Caco-2 (cell line): ENCODE measurements around the gene MAVS. TPM values are rescaled to one million over a fixed set of nuclear protein-coding genes. Genes with fewer than 3 reads are reported as not detected.
"Not testable (repeated sequence)": the region's sequence is repeated elsewhere in the genome, so short reads cannot be mapped to it uniquely, and the experiment has no call there.

ENCODE experiments used
- BruUV-seq: library from RNA; stranded (reverse); fragments of 400-500 nt; replicated peaks from 2 replicates; lab custom pipeline; 2021; lab: Mats Ljungman, UMichigan
- CTCF ChIA-PET: fragments of 300-600 bp; sonication (Branson Sonifier 250); formaldehyde crosslinking; loops from one replicate; lab custom pipeline; 2022; ENCODE audit warnings: antibody characterized with exemption; lab: Charles Lee
- POLR2A ChIA-PET: fragments of 300-600 bp; sonication (Branson Sonifier 250); formaldehyde crosslinking; loops from one replicate; lab custom pipeline; 2022; ENCODE audit warnings: antibody characterized with exemption; lab: Charles Lee
- DNase-seq, 2 experiments: peaks; one replicate each; pipeline versions ENCODE4 v3.0.0 to v3.0.0-alpha.2; 2020 to 2022
- H3K27me3 ChIP-seq: replicated peaks from 2 replicates; pipeline ENCODE4 v1.6.0; 2011; ENCODE audit warnings: low read length; ENCODE audit not compliant: control insufficient read depth, insufficient read depth
- H3K36me3 ChIP-seq: 2 replicates; pipeline ENCODE4 v1.5.1; 2011; ENCODE audit warnings: low read length; ENCODE audit not compliant: control insufficient read depth, insufficient read depth
- H3K4me1 ChIP-seq: fragments of 250-450 bp; sonication (Bioruptor Pico); 2 replicates; pipeline ENCODE4 v1.5.1; 2020; ENCODE audit warnings: mild to moderate bottlenecking
- H3K4me3 ChIP-seq: 2 replicates; pipeline ENCODE4 v1.5.1; 2011; ENCODE audit warnings: low read depth, mild to moderate bottlenecking, control low read depth, low read length
- H3K9me3 ChIP-seq: fragments of 250-450 bp; sonication (Bioruptor Pico); 2 replicates; pipeline ENCODE4 v1.5.1; 2020; ENCODE audit warnings: mild to moderate bottlenecking, moderate library complexity
- H3K27ac Mint-ChIP-seq: one replicate; pipeline ENCODE4 v1.8.0; 2022; ENCODE audit warnings: mixed read lengths; ENCODE audit not compliant: unreplicated experiment
- H3K27me3 Mint-ChIP-seq: one replicate; pipeline ENCODE4 v1.8.0; 2022; ENCODE audit warnings: mixed read lengths; ENCODE audit not compliant: insufficient read depth, unreplicated experiment
- H3K36me3 Mint-ChIP-seq: one replicate; pipeline ENCODE4 v1.8.0; 2022; ENCODE audit warnings: mild to moderate bottlenecking, mixed read lengths; ENCODE audit not compliant: insufficient read depth, unreplicated experiment
- H3K4me1 Mint-ChIP-seq: one replicate; pipeline ENCODE4 v1.8.0; 2022; ENCODE audit warnings: low read depth, mixed read lengths; ENCODE audit not compliant: unreplicated experiment
- H3K4me3 Mint-ChIP-seq: one replicate; pipeline ENCODE4 v1.8.0; 2022; ENCODE audit warnings: mild to moderate bottlenecking, moderate library complexity, mixed read lengths; ENCODE audit not compliant: unreplicated experiment
- H3K9me3 Mint-ChIP-seq: one replicate; pipeline ENCODE4 v1.8.0; 2022; ENCODE audit warnings: mixed read lengths; ENCODE audit not compliant: unreplicated experiment
- intact Hi-C: fragments of 100-400 bp; cut with micrococcal nuclease; formaldehyde crosslinking; loops from one replicate; pipeline ENCODE4 v1.10.0; 2022; ENCODE audit not compliant: unreplicated experiment
- total RNA-seq: library from RNA; stranded (reverse); gene quantifications from 2 replicates; pipeline ENCODE4 v1.2.3, GENCODE V29; 2022
- TF ChIP-seq, protein P1 (sequence below), 2 experiments: fragments of 200-600 bp in 1 of 2; IDR thresholded peaks; 1 replicate in 1 of 2; 2 replicates in 1 of 2; pipeline versions ENCODE4 v1.5.1 to v1.8.0; 2011 to 2022; ENCODE audit warnings: antibody characterized with exemption in 1 of 2, control low read depth in 1 of 2, inconsistent platforms in 1 of 2, low read depth in 1 of 2, low read length in 1 of 2, mild to moderate bottlenecking in 1 of 2, moderate library complexity in 1 of 2; ENCODE audit not compliant: insufficient read depth in 1 of 2, severe bottlenecking in 1 of 2, unreplicated experiment in 1 of 2

Gene MAVS
- total RNA-seq, 1 experiment from 2014 or later = 56.4 TPM

DNA sequence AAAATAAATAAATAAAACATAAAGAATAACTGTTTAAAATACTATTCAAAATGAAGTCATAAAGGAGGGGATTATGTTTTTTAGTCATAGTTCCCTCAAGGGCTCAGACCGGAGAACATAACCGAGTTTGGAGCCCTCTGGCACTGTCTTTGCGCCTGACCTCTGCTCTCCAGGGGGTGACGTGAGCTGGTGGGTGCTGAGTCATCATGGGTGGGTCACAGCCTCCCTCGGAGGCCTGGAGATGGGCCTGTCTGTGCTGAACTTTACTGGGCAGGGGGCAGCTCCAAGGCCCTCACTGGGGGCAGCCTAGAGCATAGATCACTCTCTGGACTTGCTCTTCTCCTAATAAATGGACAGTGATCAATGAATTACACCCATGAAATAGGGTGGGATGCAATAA, 3.1 kb upstream of the MAVS start:
- Mint-ChIP-seq H3K36me3 (peaks cover 18% of the 10 kb centered on the region), H3K27ac (no peak overlapping the region), H3K27me3 (no peaks in the 10 kb centered on the region), H3K9me3 (no peaks in the 10 kb centered on the region), H3K4me1 (peaks cover 2% of the 10 kb centered on the region), H3K4me3 (no peak overlapping the region)
- H3K4me1 ChIP-seq = peaks cover 12% of the 10 kb centered on the region
- no peaks in the 10 kb centered on the region for H3K27me3 ChIP-seq
- no peak overlapping the region for H3K4me3 ChIP-seq
- H3K36me3 ChIP-seq = no peaks in the 10 kb centered on the region
- BruUV-seq = no TSS peak
- POLR2A ChIA-PET = no interaction called here
- no peak for DNase-seq
- TF ChIP-seq, protein P1, sequence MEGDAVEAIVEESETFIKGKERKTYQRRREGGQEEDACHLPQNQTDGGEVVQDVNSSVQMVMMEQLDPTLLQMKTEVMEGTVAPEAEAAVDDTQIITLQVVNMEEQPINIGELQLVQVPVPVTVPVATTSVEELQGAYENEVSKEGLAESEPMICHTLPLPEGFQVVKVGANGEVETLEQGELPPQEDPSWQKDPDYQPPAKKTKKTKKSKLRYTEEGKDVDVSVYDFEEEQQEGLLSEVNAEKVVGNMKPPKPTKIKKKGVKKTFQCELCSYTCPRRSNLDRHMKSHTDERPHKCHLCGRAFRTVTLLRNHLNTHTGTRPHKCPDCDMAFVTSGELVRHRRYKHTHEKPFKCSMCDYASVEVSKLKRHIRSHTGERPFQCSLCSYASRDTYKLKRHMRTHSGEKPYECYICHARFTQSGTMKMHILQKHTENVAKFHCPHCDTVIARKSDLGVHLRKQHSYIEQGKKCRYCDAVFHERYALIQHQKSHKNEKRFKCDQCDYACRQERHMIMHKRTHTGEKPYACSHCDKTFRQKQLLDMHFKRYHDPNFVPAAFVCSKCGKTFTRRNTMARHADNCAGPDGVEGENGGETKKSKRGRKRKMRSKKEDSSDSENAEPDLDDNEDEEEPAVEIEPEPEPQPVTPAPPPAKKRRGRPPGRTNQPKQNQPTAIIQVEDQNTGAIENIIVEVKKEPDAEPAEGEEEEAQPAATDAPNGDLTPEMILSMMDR (IDR thresholded peaks at IDR 0.05; ENCODE audit: insufficient read depth in 1 of 2, low read depth in 1 of 2, low read length in 1 of 2, severe bottlenecking in 1 of 2, unreplicated experiment in 1 of 2) = no peak
- H3K9me3 ChIP-seq = no peaks in the 10 kb centered on the region
- CTCF ChIA-PET = no interaction called here
- intact Hi-C loops = no loop called here

DNA sequence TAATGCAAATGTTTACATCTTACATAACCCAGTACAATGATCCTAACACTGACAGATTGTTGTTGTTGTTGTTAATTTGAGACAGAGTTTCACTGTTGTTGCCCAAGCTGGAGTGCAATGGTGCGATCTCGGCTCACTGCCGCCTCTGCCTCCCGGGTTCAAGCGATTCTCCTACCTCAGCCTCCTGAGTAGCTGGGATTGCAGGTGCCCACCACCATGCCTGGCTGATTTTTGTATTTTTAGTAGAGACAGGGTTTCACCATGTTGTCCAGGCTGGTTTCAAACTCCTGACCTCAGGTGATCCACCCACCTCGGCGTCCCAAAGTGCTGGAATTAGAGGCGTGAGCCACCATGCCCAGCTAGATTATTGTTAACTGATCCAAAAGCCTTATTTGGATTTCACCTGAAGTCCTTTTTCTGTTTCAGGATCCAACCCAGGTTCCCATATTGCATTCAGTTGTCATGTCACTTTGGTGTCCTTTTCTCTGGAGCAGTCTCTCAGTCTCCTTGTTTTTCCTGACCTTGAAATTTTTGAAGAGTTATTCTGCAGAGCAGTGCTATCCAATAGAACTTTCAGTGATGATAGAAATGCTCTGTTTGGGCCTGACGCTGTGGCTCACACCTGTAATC, 2.5 kb upstream of the MAVS start:
- H3K4me3 ChIP-seq, POLR2A ChIA-PET, H3K27me3 ChIP-seq, H3K9me3 ChIP-seq, CTCF ChIA-PET, BruUV-seq, DNase-seq, H3K36me3 ChIP-seq, H3K9me3 Mint-ChIP-seq, H3K4me1 Mint-ChIP-seq, H3K27ac Mint-ChIP-seq, H3K27me3 Mint-ChIP-seq, intact Hi-C loops, H3K4me3 Mint-ChIP-seq: not testable (repeated sequence)
- peaks cover 22% of the 10 kb centered on the region for H3K36me3 Mint-ChIP-seq
- peaks cover 12% of the 10 kb centered on the region for H3K4me1 ChIP-seq

DNA sequence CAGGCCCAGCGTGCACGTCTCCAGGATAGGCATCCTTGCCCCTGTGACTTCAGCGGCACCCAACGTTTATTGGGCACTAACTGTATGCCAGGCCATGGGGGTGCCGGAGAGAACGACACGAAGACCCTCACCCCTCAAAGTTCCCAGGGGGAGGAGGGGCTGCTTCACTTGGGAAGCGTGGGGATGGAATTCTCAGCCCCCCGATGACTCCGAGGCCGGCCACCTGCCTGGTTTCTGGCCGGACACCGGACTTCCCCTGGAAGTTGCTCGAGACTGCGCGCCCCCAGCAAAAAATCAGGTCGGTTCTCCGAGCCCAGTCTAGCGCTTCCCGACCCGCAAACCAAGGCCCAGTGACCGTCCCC, 275 bp upstream of the MAVS start:
- ChIA-PET CTCF (no interaction called here), POLR2A (no interaction called here)
- peak overlapping the region; percentile 92 for H3K4me3 Mint-ChIP-seq
- H3K27ac Mint-ChIP-seq = peak overlapping the region; percentile 94
- DNase-seq = no peak
- intact Hi-C loops = loop anchor here (1.0 to 2.0 kb wide), 2 partner anchors 8 to 26 kb away; partner anchors contain the start of gene AP5S1
- H3K27me3 Mint-ChIP-seq = no peaks in the 10 kb centered on the region
- no peaks in the 10 kb centered on the region for H3K9me3 Mint-ChIP-seq
- peaks cover 29% of the 10 kb centered on the region for H3K36me3 Mint-ChIP-seq
- H3K36me3 ChIP-seq = no peaks in the 10 kb centered on the region
- H3K4me1 ChIP-seq = peaks cover 12% of the 10 kb centered on the region
- TF ChIP-seq, protein P1 (IDR thresholded peaks at IDR 0.05; ENCODE audit: insufficient read depth in 1 of 2, low read depth in 1 of 2, low read length in 1 of 2, severe bottlenecking in 1 of 2, unreplicated experiment in 1 of 2) = no peak
- H3K4me1 Mint-ChIP-seq = peaks cover 10% of the 10 kb centered on the region
- BruUV-seq = no TSS peak
- H3K27me3 ChIP-seq = no peaks in the 10 kb centered on the region
- H3K9me3 ChIP-seq = no peaks in the 10 kb centered on the region
- peak overlapping the region; percentile 57 for H3K4me3 ChIP-seq
